DND-41 (cell line): ENCODE measurements around the gene CATSPER3.
"Not testable (repeated sequence)": the region's sequence is repeated elsewhere in the genome, so short reads cannot be mapped to it uniquely, and the experiment has no call there.

Experiments used
- ATAC-seq: fragments of 200-7000 bp; cut with Tn5 transposase; 3 replicates; pipeline ENCODE4 v1.9.1; 2021; ENCODE audit warnings: low read depth; ENCODE audit not compliant: insufficient read depth
- DNase-seq: peaks from one replicate; pipeline ENCODE4 v3.0.0-alpha.2; 2020
- H2AFZ ChIP-seq: 2 replicates; pipeline ENCODE4 v1.6.0; 2012; ENCODE audit warnings: low read depth, low read length
- H3K27ac ChIP-seq: 2 replicates; pipeline ENCODE4 v1.5.1; 2012; ENCODE audit warnings: low read length, inconsistent platforms
- H3K27me3 ChIP-seq: fragments of 200-600 bp; sonication (generic); 2 replicates; pipeline ENCODE4 v1.6.0; 2012; ENCODE audit warnings: low read length, mild to moderate bottlenecking, inconsistent platforms; ENCODE audit not compliant: insufficient read depth, poor library complexity
- H3K36me3 ChIP-seq: 2 replicates; pipeline ENCODE4 v1.5.1; 2012; ENCODE audit warnings: low read length, inconsistent platforms; ENCODE audit not compliant: insufficient read depth
- H3K4me1 ChIP-seq: 2 replicates; pipeline ENCODE4 v1.5.1; 2012; ENCODE audit warnings: mild to moderate bottlenecking, low read length; ENCODE audit not compliant: insufficient read depth
- H3K4me2 ChIP-seq: 2 replicates; pipeline ENCODE4 v1.6.0; 2012; ENCODE audit warnings: mild to moderate bottlenecking, moderate library complexity, low read length, inconsistent platforms; ENCODE audit not compliant: insufficient read depth
- H3K4me3 ChIP-seq, 2 experiments: fragments of 200-600 bp in 1 of 2; shearing (Covaris generic) in 1 of 2; 2 replicates each; pipeline ENCODE4 v1.5.1; 2012 to 2016; ENCODE audit warnings: inconsistent platforms in 2 of 2, low read length in 2 of 2, mild to moderate bottlenecking in 2 of 2, low read depth in 1 of 2, moderate library complexity in 1 of 2
- H3K79me2 ChIP-seq: 2 replicates; pipeline ENCODE4 v1.6.0; 2012; ENCODE audit warnings: low read length, inconsistent platforms; ENCODE audit not compliant: insufficient read depth
- H3K9ac ChIP-seq: 2 replicates; pipeline ENCODE4 v1.6.0; 2012; ENCODE audit warnings: low read depth, mild to moderate bottlenecking, inconsistent platforms, low read length, moderate library complexity
- H3K9me3 ChIP-seq: 2 replicates; pipeline ENCODE4 v1.5.1; 2012; ENCODE audit warnings: low read length, moderate library complexity, mild to moderate bottlenecking, inconsistent platforms; ENCODE audit not compliant: insufficient read depth, severe bottlenecking
- H4K20me1 ChIP-seq: 2 replicates; pipeline ENCODE4 v1.6.0; 2012; ENCODE audit warnings: low read length; ENCODE audit not compliant: insufficient read depth
- CTCF ChIP-seq: IDR thresholded peaks from 2 replicates; pipeline ENCODE4 v1.5.1; 2012; ENCODE audit warnings: borderline replicate concordance, low read length, moderate library complexity, mild to moderate bottlenecking; ENCODE audit not compliant: poor library complexity, severe bottlenecking; ENCODE audit errors: extremely low read depth
- EZH2 ChIP-seq: IDR thresholded peaks from 3 replicates; pipeline ENCODE4 v1.6.1; 2012; ENCODE audit warnings: borderline replicate concordance, low read depth, mild to moderate bottlenecking, moderate library complexity, low read length, inconsistent platforms; ENCODE audit not compliant: severe bottlenecking

The CATSPER3 gene

GRCh38 chr5:134995850-134996402, 28.2 kb downstream of the CATSPER3 start:
- no peak for ATAC-seq
- Histone ChIP-seq H3K27me3 (no peaks in the 10 kb centered on the region), H4K20me1 (no peaks in the 10 kb centered on the region), H3K4me2 (no peak overlapping the region), H3K79me2 (no peaks in the 10 kb centered on the region), H3K9ac (no peak overlapping the region), H2AFZ (no peak overlapping the region), H3K9me3 (no peaks in the 10 kb centered on the region), H3K4me1 (no peaks in the 10 kb centered on the region), H3K27ac (no peak overlapping the region), H3K4me3 (no peak overlapping the region), H3K36me3 (no peaks in the 10 kb centered on the region)
- TF ChIP-seq CTCF (no peak), EZH2 (no peak)
- DNase-seq = no peak

GRCh38 chr5:134997015-134997414, 29.3 kb downstream of the CATSPER3 start:
- DNase-seq = no peak
- no peak overlapping the region for H3K27ac ChIP-seq
- H3K9me3 ChIP-seq = no peaks in the 10 kb centered on the region
- no peaks in the 10 kb centered on the region for H3K36me3 ChIP-seq
- H2AFZ ChIP-seq = no peak overlapping the region
- ATAC-seq = no peak
- H3K4me2 ChIP-seq = no peak overlapping the region
- no peak overlapping the region for H3K9ac ChIP-seq
- no peak overlapping the region for H3K4me3 ChIP-seq
- no peaks in the 10 kb centered on the region for H4K20me1 ChIP-seq
- TF ChIP-seq EZH2 = no peak
- no peak for TF ChIP-seq CTCF
- no peaks in the 10 kb centered on the region for H3K79me2 ChIP-seq
- H3K4me1 ChIP-seq = no peaks in the 10 kb centered on the region
- H3K27me3 ChIP-seq = no peaks in the 10 kb centered on the region

GRCh38 chr5:134998068-134998467, 30.4 kb downstream of the CATSPER3 start:
- not testable (repeated sequence) for H3K4me3 ChIP-seq, H3K9me3 ChIP-seq, H3K79me2 ChIP-seq, H3K27me3 ChIP-seq, H3K27ac ChIP-seq, ATAC-seq, H4K20me1 ChIP-seq, H3K4me1 ChIP-seq, H3K9ac ChIP-seq, H3K4me2 ChIP-seq, H2AFZ ChIP-seq, DNase-seq, H3K36me3 ChIP-seq

- H3K4me3 ChIP-seq = no peak overlapping the region
- H3K4me2 ChIP-seq = no peak overlapping the region
- TF ChIP-seq EZH2 (no peak), CTCF (no peak)
- no peaks in the 10 kb centered on the region for H3K27me3 ChIP-seq
- H3K9ac ChIP-seq = no peak overlapping the region
- H3K36me3 ChIP-seq = no peaks in the 10 kb centered on the region
- no peaks in the 10 kb centered on the region for H3K79me2 ChIP-seq
- no peak overlapping the region for H2AFZ ChIP-seq
- H4K20me1 ChIP-seq = no peaks in the 10 kb centered on the region
- DNase-seq = no peak
- H3K9me3 ChIP-seq = no peaks in the 10 kb centered on the region
- H3K4me1 ChIP-seq = no peaks in the 10 kb centered on the region
- H3K27ac ChIP-seq = no peak overlapping the region
- no peak for ATAC-seq
These were observed 36.7 kb downstream of the CATSPER3 start for GRCh38 chr5:135004376-135004775.
